Activated CD8-positive, alpha-beta memory T cell treated with anti-CD3 and anti-CD28 coated beads for 1 hour (primary cell): ENCODE measurements around the gene CEP128.

Experiments
- DNase-seq, 2 donors: peaks; one replicate each; pipeline ENCODE4 v3.0.0-alpha.2; 2020; ENCODE audit warnings: low read depth in 1 of 2; ENCODE audit errors: extremely low read depth in 1 of 2

Gene CEP128

DNA sequence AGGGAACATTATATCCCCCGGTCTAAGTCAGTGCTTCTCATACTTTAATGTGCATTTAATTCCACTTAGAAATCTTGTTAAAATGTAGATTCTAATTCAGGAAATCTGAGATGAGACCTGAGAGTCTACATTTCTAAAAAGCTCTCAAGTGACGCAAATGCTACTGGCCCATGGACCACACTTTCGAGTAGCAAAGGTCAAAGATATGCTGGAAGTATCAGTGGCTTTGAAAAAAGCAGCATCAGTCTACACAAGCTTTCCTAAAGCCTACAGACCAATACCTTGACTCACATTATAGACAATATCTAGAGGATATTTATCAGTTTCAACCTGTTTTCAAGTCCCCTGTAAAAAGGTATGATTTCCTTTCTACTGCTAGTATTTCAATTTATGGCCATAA lies 248.6 kb downstream of the CEP128 start:
- no peak for DNase-seq

- no peak for DNase-seq
Measured at GRCh38 chr14:80681651-80682050, 259.9 kb downstream of the CEP128 start.

GRCh38 chr14:80679273-80679672 lies 262.3 kb downstream of the CEP128 start:
- no peak for DNase-seq

- DNase-seq = no peak
Measured at GRCh38 chr14:80678436-80678835, 263.1 kb downstream of the CEP128 start.

DNA sequence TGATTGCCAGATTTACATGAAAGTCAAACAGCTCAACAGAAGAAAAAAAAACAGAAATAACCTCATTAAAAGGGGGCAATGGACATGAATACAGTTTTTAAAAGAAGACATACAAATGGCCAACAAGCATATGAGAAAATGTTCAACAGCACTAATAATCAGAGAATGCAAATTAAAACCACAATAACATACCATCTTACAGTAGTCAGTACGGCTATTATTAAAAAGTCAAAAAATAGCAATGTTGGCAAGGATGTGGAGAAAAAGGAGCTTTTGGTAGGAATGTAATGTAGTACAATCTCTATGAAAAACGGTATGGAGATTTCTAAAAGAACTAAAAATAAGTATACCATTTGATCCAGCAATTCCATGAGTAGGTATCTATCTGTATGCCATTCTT lies 272.1 kb downstream of the CEP128 start:
- no peak for DNase-seq

GRCh38 chr14:80664576-80664975 lies 277.0 kb downstream of the CEP128 start:
- DNase-seq = no peak

DNA sequence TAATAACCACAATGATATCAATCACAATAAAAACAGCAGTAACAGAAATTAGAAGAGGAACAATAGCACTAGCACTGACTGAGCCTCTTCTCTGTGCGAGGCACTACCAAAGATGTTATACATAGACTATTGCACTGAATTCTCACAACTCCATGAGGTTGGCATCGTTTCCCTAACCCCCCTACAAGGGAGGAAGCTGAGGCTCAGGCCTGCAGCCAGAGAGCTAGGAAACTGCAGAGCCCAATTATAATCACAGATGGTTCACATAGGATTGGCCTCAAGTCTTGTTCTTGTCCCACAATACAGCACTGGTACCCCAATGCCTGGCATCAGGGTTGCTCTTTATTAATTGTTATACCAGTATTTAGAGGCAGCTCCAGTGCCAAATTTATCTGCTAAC lies 278.0 kb downstream of the CEP128 start:
- no peak for DNase-seq

DNA sequence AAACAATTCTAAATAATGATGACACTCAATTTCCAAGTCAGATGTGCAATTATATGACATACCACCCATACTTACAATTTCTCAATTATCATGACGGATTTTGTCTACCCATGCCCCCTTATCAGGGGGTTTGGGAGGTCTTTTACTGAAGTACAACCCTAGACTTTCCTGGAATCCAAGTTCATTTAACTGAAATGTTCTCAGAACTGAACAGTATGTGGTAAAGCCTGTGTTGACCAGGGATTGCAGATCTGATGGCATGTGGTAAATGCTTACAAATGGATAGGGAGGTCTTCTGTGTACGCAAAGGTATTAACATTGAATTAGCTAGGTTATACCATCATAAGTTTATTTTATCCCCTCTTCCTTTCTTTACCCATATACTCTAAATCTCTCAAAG lies 281.8 kb downstream of the CEP128 start:
- DNase-seq = no peak

DNA sequence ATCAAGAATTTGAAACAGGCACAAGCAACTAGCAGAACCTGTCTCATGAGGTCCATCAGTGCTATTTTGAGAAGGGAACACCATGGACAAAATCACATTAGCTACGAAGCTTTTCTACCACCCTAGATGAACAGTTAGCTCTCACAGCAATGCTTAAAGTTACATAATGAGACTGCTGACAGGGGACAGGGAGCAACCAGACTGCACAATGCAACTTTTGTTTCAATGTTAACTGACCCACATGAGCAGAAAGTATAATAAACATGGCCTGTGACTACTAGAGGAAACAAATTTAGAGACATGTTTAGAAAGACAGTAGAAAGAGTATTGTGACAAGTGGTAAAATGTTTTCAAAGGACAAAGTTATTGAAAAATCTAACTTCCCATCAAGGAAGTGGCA lies 282.8 kb downstream of the CEP128 start:
- DNase-seq = no peak

- DNase-seq = no peak
Measured at GRCh38 chr14:80658155-80658554, 283.4 kb downstream of the CEP128 start.

DNA sequence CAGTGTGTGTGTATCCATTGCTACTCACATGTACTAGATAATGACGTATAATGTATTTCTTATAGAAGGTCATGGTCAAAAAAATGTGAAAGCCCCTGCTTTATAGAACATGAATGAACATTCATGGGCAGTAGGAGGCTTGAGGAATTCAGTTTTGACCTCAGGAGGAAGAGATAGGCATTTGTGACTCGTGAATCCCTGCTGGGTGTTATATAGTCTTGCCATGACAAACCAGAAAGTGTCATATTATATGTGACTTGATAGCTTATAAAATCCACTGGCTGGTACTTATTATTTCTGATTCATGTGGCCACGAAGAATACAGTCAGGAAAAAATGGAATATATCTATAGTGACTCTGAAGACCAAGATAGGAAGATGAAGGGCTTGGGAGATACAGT lies 287.6 kb downstream of the CEP128 start:
- no peak for DNase-seq

GRCh38 chr14:80645667-80646413 lies 295.7 kb downstream of the CEP128 start:
- DNase-seq = no peak

- DNase-seq = no peak
Measured at GRCh38 chr14:80644826-80645225, 296.7 kb downstream of the CEP128 start.

DNA sequence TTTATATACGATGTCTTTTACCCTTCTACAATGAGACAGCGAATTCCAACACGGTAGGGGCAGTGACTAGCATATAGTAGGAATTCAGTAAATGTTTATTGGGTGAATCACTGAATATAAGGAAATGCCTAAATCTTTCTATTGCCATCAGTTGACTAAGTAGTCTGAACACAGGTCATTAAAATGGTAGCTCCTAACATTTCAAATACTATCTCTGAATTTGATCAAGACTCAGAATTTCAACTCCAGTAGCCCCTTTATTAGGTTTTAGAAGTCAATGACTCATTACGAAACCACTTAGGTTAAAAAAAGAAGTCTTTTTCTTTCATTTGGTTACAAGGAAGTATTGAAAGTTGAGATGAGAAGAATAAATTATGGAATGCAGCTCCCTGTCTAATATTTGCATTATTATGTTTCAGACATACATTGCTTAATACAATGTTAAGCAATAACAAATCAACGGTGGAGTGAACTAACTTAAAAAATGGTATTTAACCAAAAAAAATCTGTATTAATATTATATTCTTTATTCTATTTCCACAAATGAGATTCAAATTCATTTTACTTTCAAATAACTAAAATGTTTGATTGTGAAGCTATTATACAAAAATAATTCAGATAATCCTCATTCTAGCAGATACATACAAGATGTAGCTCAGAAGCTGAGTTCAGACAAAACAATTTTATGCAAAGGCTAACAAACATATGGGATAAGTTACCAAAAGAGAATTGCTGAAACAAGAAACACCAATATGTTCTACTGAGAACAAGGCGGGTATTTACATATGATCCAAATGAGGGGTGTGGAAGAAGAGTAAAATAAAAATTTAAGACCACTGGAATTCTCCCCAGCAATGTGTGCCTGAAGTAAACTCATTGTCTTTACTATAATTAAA lies 302.7 kb downstream of the CEP128 start:
- no peak for DNase-seq

- DNase-seq = no peak
Measured at GRCh38 chr14:80637756-80638619, 303.6 kb downstream of the CEP128 start.

DNA sequence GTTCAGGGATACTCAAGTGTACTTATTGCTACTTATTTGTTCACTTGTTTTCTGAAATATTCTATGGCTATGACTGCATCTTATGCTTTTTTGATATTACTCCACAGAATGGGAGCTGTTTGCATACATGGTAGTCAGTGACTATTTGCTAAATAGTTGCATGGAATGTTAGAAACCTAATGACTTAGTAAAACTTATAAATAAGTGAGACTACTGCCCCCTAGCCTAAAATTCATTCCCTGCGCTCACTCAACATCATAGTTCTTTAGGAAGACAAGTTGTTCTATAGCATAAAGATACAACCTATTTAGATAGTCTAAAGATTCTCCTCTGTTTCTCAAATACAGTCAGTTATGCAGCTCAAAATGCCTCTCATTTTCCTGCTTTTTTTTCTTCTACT lies 305.5 kb downstream of the CEP128 start:
- DNase-seq = no peak

DNA sequence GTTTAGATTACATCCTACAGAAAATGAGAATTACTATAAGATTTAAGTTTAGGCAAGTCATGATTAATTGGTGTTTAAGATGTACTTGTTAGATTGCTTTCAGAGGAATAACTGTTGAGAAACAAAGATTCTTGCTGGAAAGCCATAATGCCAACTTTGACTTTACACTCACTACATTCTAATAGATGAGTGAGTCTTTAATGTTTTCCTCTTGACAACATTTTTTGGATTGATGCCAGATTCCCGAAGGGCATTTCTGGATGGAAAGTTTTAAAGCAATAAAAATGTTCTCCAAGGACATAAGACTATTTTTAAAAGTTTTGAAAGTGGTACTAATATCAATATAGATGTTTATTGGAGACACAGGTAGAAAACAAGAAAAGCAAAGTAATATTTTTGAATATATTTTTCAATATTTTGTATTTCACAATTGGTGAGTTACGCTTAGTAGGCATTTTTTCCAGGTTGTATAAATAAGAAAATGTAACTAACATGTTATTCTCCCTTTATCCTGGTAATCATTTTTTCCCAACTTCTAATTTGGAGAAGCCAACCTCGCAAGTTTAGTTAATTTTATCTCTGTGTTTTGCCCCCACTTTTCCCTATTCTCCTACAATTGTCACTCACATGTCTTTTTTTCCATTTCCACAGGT lies 307.3 kb downstream of the CEP128 start:
- no peak for DNase-seq

DNA sequence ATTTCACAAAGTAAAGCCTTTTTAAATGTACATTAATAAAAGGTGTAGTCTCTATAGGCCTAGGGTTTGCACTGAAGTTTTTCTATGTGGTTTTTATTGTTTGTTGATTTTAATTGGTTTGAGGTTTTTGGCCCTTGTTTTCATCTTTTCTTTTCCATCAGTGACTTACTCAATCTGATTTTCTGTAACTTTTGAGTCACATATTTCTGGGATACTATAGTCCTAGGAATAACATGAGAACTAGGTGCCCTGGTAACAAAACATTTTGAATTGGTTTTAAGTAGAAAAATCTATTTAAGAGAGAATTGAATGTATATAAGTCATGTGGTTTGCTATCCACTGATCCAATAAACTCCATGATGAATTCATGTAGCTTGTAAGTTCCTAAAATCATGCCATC lies 311.9 kb downstream of the CEP128 start:
- DNase-seq = no peak

DNA sequence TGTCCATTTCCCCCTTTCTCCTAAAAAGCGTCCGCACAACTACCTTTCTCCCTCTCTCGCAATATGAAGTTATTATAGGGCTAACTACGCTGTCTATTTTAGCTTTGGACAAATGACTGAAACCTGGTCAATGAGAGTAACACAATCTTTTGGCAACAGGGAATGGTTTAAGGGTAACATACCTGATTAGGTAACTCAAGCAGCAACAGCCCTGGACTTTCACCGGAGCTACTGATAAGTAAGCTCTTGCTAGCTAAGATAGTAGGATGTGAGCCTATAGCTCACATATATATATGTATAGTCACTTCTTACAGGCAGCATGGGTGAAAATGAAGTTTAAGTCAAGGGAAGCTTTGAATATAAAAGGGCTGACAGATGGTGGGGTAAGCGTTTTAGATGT lies 313.0 kb downstream of the CEP128 start:
- DNase-seq = no peak

DNA sequence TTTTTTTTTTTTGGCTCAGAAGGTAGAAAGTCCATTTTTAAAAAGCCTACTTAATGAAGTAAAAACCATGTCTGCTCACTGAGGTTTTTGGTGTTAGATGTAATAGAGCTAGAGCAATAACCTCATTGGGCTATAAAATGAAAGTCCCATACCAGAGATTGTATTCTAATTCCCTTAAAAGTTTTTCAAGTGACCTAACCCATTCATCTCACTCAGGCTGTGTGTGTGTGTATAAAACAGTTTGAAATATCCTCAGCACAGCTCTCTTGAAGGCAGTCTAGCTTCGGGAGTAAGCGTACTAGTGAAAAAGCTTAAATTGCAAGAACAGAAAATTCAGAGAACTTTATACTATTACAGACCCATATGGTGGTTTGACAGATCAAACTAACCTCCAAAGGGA lies 313.8 kb downstream of the CEP128 start:
- DNase-seq = no peak

DNA sequence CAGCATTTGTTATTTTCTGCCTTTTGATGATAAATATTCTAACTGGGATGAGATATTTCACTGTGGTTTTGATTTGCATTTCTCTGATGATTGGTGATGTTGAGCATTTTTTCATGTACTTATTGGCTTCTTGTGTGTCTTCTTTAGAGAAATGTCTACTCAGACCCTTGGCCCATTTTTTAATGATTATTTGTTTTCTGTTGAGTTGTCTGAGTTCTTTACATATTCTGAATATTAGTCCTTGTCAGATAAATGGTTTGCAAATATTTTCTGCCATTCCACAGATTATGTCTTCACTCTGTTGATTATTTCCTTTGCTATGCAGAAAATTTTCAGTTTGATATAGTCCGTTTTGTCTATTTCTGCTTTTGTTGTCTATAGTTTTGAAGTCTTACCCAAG lies 317.0 kb downstream of the CEP128 start:
- no peak for DNase-seq
